Panc1 (cell line): ENCODE measurements around the gene DLG5. TPM values are rescaled to one million over a fixed set of nuclear protein-coding genes. Genes with fewer than 3 reads are reported as not detected.

Experiments
- ATAC-seq: fragments of 200-7000 bp; cut with Tn5 transposase; 2 replicates; pipeline ENCODE4 v1.9.1; 2020; ENCODE audit warnings: mild to moderate bottlenecking, moderate library complexity
- BruUV-seq: library from RNA; stranded (reverse); fragments of 400-500 nt; replicated peaks from 2 replicates; lab custom pipeline; 2021; lab: Mats Ljungman, UMichigan
- CTCF ChIA-PET: fragments of 300-600 bp; sonication (Branson Sonifier 250); formaldehyde crosslinking; loops from one replicate; lab custom pipeline; 2022; ENCODE audit warnings: antibody characterized with exemption; lab: Charles Lee
- POLR2A ChIA-PET: fragments of 300-600 bp; sonication (Branson Sonifier 250); formaldehyde crosslinking; loops from one replicate; lab custom pipeline; 2022; ENCODE audit warnings: antibody characterized with exemption; lab: Charles Lee
- DNase-seq: peaks from one replicate; pipeline ENCODE4 v3.0.0-alpha.2; 2010; ENCODE audit warnings: low read depth, low spot score
- H3K27ac ChIP-seq: 2 replicates; pipeline ENCODE4 v1.5.1; 2011; ENCODE audit warnings: mild to moderate bottlenecking, low read length, inconsistent platforms
- H3K27me3 ChIP-seq: fragments of 200-500 bp; sonication (Bioruptor generic); 2 replicates; pipeline ENCODE4 v1.6.0; 2014; ENCODE audit warnings: low read length, inconsistent platforms; ENCODE audit not compliant: control insufficient read depth, insufficient read depth
- H3K36me3 ChIP-seq: fragments of 200-500 bp; sonication (Bioruptor generic); 2 replicates; pipeline ENCODE4 v1.5.1; 2014; ENCODE audit warnings: inconsistent platforms, mild to moderate bottlenecking, low read length, moderate library complexity; ENCODE audit not compliant: control insufficient read depth, insufficient read depth
- H3K4me1 ChIP-seq: 2 replicates; pipeline ENCODE4 v1.5.1; 2011; ENCODE audit warnings: inconsistent platforms, mild to moderate bottlenecking, low read length, moderate library complexity; ENCODE audit not compliant: control insufficient read depth, insufficient read depth
- H3K4me3 ChIP-seq, 2 experiments: 2 replicates each; pipeline ENCODE4 v1.5.1; 2011 to 2012; ENCODE audit warnings: low read depth in 2 of 2, low read length in 2 of 2, mild to moderate bottlenecking in 2 of 2, inconsistent platforms in 1 of 2, moderate library complexity in 1 of 2
- H3K9me3 ChIP-seq: fragments of 200-500 bp; sonication (Bioruptor generic); 2 replicates; pipeline ENCODE4 v1.5.1; 2014; ENCODE audit warnings: low read depth, mild to moderate bottlenecking, inconsistent platforms, low read length, moderate library complexity; ENCODE audit not compliant: control insufficient read depth, insufficient read depth
- POLR2AphosphoS5 ChIP-seq: IDR thresholded peaks from 2 replicates; pipeline ENCODE4 v1.6.1; 2012; ENCODE audit warnings: mild to moderate bottlenecking, low read depth, low read length, moderate library complexity
- SIN3A ChIP-seq: IDR thresholded peaks from 2 replicates; pipeline ENCODE4 v1.6.1; 2012; ENCODE audit warnings: low read depth, mild to moderate bottlenecking, low read length, moderate library complexity, borderline replicate concordance; ENCODE audit not compliant: insufficient read depth
- TCF7L2 ChIP-seq: IDR thresholded peaks from 2 replicates; pipeline ENCODE4 v1.6.1; 2011; ENCODE audit warnings: mild to moderate bottlenecking, low read depth, low read length, inconsistent platforms
- in situ Hi-C: cut with HindIII; loops from 2 replicates; pipeline ENCODE4 v1.10.0; 2016; ENCODE audit warnings: low sequenced_read_pairs, low pct_unique_long_range_greater_than_20kb
- intact Hi-C: fragments of 100-400 bp; cut with micrococcal nuclease; formaldehyde crosslinking; loops from one replicate; pipeline ENCODE4 v1.10.0; 2022; ENCODE audit not compliant: unreplicated experiment
- total RNA-seq: library from RNA; stranded (reverse); gene quantifications from one replicate; pipeline ENCODE4 v1.2.1, GENCODE V29; 2021; ENCODE audit not compliant: unreplicated experiment
- TF ChIP-seq, protein P1 (sequence below): fragments of 450-650 bp; IDR thresholded peaks from 2 replicates; pipeline ENCODE4 v1.5.1; 2017; ENCODE audit warnings: mild to moderate bottlenecking
- TF ChIP-seq, protein P2 (sequence below), 2 experiments: IDR thresholded peaks; 2 replicates each; pipeline ENCODE4 v1.6.1; 2011 to 2012; ENCODE audit warnings: low read depth in 2 of 2, control low read depth in 1 of 2, low read length in 1 of 2, mild to moderate bottlenecking in 1 of 2, moderate library complexity in 1 of 2; ENCODE audit not compliant: insufficient read depth in 1 of 2

DLG5 gene
- total RNA-seq, 1 experiment from 2014 or later: 85.6 TPM

DNA sequence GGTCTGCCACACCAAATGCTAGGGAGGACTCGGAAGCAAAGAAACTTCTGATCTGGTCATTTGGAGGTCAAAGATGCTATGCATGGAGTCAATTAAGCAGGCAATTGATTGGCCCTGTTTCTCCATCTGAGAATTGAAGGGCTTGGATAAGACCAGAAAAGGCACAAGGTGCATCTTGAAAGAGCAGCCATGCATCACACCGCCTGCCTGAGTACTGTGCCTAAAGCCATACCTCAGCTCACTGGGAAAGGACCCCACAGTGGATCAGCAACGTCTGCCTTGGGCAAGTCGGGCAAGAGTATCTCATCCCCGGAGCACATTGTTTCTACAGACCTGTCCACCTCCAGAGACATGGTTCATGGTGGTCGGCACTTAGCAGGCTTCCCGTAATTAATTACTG lies 42.4 kb downstream of the DLG5 start:
- in situ Hi-C loops: no loop called here
- ChIA-PET CTCF (no interaction called here), POLR2A (no interaction called here)
- intact Hi-C loops: no loop called here
- BruUV-seq: no TSS peak
- no peak for ATAC-seq
- Histone ChIP-seq H3K36me3 (no peaks in the 10 kb centered on the region), H3K27ac (no peak overlapping the region), H3K9me3 (no peaks in the 10 kb centered on the region), H3K4me3 (no peak overlapping the region), H3K4me1 (0 out of 2 replicates have a peak, but pooled peaks cover 5% of the 10 kb centered on the region), H3K27me3 (no peaks in the 10 kb centered on the region)
- TF ChIP-seq, protein P1, sequence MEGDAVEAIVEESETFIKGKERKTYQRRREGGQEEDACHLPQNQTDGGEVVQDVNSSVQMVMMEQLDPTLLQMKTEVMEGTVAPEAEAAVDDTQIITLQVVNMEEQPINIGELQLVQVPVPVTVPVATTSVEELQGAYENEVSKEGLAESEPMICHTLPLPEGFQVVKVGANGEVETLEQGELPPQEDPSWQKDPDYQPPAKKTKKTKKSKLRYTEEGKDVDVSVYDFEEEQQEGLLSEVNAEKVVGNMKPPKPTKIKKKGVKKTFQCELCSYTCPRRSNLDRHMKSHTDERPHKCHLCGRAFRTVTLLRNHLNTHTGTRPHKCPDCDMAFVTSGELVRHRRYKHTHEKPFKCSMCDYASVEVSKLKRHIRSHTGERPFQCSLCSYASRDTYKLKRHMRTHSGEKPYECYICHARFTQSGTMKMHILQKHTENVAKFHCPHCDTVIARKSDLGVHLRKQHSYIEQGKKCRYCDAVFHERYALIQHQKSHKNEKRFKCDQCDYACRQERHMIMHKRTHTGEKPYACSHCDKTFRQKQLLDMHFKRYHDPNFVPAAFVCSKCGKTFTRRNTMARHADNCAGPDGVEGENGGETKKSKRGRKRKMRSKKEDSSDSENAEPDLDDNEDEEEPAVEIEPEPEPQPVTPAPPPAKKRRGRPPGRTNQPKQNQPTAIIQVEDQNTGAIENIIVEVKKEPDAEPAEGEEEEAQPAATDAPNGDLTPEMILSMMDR: no peak
- TF ChIP-seq, protein P2, sequence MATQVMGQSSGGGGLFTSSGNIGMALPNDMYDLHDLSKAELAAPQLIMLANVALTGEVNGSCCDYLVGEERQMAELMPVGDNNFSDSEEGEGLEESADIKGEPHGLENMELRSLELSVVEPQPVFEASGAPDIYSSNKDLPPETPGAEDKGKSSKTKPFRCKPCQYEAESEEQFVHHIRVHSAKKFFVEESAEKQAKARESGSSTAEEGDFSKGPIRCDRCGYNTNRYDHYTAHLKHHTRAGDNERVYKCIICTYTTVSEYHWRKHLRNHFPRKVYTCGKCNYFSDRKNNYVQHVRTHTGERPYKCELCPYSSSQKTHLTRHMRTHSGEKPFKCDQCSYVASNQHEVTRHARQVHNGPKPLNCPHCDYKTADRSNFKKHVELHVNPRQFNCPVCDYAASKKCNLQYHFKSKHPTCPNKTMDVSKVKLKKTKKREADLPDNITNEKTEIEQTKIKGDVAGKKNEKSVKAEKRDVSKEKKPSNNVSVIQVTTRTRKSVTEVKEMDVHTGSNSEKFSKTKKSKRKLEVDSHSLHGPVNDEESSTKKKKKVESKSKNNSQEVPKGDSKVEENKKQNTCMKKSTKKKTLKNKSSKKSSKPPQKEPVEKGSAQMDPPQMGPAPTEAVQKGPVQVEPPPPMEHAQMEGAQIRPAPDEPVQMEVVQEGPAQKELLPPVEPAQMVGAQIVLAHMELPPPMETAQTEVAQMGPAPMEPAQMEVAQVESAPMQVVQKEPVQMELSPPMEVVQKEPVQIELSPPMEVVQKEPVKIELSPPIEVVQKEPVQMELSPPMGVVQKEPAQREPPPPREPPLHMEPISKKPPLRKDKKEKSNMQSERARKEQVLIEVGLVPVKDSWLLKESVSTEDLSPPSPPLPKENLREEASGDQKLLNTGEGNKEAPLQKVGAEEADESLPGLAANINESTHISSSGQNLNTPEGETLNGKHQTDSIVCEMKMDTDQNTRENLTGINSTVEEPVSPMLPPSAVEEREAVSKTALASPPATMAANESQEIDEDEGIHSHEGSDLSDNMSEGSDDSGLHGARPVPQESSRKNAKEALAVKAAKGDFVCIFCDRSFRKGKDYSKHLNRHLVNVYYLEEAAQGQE (IDR thresholded peaks at IDR 0.05; ENCODE audit: insufficient read depth in 1 of 2, low read depth in 2 of 2, low read length in 1 of 2): no peak
- TF ChIP-seq TCF7L2 (no peak), POLR2AphosphoS5 (no peak), SIN3A (no peak)
- no peak for DNase-seq

DNA sequence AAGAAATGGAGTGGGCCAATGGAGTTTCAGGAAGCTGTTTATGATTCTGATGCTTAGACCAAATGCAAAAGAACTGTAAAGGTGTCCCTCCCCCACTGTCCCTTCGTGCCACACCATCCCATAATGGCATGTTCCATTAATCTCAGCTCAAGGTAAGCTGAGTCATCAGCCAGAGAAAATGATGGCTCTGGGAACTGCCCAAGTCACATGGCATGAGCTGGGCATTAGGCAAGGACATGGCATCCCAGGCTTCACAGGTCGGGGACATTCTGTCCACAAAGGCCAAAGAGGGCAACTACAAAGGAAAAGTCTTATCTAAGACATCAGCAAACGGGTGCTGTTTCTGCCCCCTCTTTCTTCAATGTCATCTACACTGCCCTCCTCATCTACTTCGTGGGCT lies 44.9 kb downstream of the DLG5 start:
- in situ Hi-C loops (no loop called here), intact Hi-C loops (no loop called here)
- ATAC-seq (no peak), DNase-seq (no peak)
- no peak overlapping the region for H3K4me3 ChIP-seq
- no peaks in the 10 kb centered on the region for H3K9me3 ChIP-seq
- TF ChIP-seq, protein P1: no peak
- TF ChIP-seq TCF7L2: no peak
- no peak for TF ChIP-seq SIN3A
- TF ChIP-seq, protein P2 (IDR thresholded peaks at IDR 0.05; ENCODE audit: insufficient read depth in 1 of 2, low read depth in 2 of 2, low read length in 1 of 2): no peak
- TF ChIP-seq POLR2AphosphoS5: no peak
- no peaks in the 10 kb centered on the region for H3K36me3 ChIP-seq
- H3K27me3 ChIP-seq: no peaks in the 10 kb centered on the region
- no TSS peak for BruUV-seq
- no peak overlapping the region for H3K27ac ChIP-seq
- peaks cover 15% of the 10 kb centered on the region for H3K4me1 ChIP-seq
- POLR2A ChIA-PET: no interaction called here
- CTCF ChIA-PET: no interaction called here
